Epithelial cell of esophagus (primary cell): ENCODE results near the gene UFSP1.
"Not testable (repeated sequence)": the region's sequence is repeated elsewhere in the genome, so short reads cannot be mapped to it uniquely, and the experiment has no call there.

ENCODE experiments used
- DNase-seq: peaks from one replicate; pipeline ENCODE4 v3.0.0; 2010; ENCODE audit warnings: low read depth
- H3K4me3 ChIP-seq: 2 replicates; pipeline ENCODE4 v1.5.1; 2011; ENCODE audit warnings: mild to moderate bottlenecking, low read length, control low read depth
- TF ChIP-seq, protein P1 (sequence below): IDR thresholded peaks from 2 replicates; pipeline ENCODE4 v1.5.1; 2011; ENCODE audit warnings: low read depth, mild to moderate bottlenecking, low read length, control low read depth, inconsistent platforms; ENCODE audit not compliant: insufficient read depth; ENCODE audit errors: missing control alignments

Gene UFSP1

DNA sequence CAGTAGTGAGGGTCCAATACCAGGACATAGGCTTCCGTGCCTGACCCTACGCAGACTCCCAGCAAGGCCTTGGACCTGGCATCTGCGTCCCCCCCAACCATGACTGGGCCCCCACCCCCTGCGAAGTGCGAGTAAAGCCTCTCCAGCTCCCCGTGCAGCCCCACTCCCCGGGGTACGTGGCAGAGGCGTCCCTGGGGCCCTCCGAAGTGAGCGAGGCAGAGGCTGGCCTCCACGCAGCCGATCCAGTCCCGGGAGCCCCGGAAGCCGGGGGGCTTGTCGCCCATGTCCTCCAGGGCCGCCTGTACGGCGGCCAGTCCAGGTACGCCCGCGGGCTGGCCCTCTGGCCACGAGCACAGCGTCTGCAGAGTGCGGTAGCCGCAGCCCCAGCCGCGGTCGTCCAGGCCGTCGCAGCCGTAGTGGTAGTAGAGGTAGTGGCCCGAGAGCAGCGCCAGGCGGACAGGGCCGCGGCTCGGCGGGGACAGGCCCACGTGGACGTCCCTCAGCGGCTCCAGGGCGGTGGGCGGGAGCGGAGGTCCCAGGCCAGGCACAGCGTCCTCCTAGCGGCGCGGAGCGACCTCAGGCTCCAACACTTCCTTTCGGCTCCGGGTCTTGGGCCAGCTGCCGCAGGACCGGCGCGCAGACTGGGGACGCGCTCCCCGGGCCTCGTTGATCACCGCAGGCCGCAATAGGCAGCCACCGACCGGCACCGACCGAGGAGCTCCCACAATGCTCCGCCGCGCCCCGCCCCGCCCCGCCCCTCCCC, at the start of gene UFSP1:
UFSP1 (minus strand) TSS at position 728 of the 763 bp plus-strand sequence; CDS start at position 284, 444 bp downstream.
- TF ChIP-seq, protein P1, sequence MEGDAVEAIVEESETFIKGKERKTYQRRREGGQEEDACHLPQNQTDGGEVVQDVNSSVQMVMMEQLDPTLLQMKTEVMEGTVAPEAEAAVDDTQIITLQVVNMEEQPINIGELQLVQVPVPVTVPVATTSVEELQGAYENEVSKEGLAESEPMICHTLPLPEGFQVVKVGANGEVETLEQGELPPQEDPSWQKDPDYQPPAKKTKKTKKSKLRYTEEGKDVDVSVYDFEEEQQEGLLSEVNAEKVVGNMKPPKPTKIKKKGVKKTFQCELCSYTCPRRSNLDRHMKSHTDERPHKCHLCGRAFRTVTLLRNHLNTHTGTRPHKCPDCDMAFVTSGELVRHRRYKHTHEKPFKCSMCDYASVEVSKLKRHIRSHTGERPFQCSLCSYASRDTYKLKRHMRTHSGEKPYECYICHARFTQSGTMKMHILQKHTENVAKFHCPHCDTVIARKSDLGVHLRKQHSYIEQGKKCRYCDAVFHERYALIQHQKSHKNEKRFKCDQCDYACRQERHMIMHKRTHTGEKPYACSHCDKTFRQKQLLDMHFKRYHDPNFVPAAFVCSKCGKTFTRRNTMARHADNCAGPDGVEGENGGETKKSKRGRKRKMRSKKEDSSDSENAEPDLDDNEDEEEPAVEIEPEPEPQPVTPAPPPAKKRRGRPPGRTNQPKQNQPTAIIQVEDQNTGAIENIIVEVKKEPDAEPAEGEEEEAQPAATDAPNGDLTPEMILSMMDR: no peak
- peak within 1 kb of the TSS; percentile 62 for H3K4me3 ChIP-seq
- no peak for DNase-seq

DNA sequence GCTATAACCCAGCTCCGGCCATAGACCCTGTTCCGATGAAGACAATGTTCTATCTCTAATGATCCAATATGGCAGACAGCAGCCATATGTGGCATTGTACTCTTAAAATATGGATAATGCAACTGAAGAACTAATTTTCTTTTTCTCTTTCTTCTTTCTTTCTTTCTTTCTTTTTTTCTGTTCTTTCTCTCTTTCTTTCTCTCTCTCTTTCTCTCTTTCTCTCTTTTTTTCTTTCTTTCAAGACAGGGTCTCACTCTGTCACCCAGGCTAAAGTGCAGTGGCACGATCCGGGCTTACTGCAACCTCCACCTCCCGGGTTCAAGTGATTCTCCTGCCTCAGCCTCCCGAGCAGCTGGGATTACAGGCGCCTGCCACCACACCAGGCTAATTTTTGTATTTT, 46.7 kb upstream of the UFSP1 start:
- not testable (repeated sequence) for DNase-seq, H3K4me3 ChIP-seq

DNA sequence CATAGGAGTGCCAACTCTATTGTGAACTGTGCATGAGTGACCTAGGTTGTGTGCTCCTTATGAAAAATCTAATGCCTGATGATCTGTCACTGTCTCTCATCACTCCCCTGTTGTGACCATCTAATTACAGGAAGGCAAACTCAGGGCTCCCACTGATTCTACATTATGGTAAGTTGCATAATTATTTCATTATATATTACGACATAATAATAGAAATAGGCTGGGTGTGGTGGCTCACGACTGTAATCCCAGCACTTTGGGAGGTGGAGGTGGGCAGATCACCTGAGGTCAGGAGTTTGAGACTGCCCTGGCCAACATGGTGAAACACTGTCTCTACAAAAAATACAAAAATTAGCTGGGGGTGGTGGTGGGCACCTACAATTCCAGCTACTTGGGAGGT, 45.9 kb upstream of the UFSP1 start:
- not testable (repeated sequence) for H3K4me3 ChIP-seq, DNase-seq

DNA sequence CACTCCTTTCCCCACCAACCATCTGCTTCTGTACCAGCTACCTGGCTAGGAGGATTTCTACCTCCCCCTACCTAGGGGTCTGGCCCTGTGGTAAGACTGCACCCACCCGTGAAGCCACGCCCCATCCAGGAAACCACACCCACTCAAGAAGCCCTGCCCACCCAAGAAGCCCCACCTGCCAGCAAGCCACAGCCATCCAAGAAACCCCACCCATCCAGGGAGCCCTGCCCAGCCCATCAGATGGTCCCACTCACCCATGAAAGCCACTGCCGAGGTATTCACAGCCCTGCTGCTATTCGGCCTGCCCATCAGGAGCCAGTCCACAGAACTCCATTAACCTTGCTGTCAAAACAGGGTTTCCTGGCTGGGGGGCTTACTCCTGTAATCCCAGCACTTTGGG, 44.2 kb upstream of the UFSP1 start:
- H3K4me3 ChIP-seq: no peak overlapping the region
- TF ChIP-seq, protein P1: no peak
- no peak for DNase-seq

DNA sequence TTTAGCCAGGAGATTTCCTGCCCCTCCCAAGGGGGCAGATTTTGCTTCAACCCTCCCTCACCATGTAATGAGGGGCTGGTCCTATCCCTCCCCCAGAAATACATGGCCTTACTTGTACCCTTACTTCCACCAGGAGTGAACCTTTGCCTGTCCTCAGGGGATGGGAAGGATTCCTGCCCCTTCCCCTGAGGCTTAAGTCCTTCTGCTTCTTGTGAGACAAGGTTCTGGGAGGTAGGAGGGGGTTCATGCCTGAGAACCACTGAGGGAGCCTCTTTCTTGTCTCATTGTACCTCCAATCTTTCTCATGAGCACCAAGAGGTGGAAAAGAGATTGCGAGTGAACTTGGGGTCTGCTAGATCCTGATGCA, 40.3 kb upstream of the UFSP1 start:
- no peak for DNase-seq
- H3K4me3 ChIP-seq: no peak overlapping the region
- TF ChIP-seq, protein P1: no peak

DNA sequence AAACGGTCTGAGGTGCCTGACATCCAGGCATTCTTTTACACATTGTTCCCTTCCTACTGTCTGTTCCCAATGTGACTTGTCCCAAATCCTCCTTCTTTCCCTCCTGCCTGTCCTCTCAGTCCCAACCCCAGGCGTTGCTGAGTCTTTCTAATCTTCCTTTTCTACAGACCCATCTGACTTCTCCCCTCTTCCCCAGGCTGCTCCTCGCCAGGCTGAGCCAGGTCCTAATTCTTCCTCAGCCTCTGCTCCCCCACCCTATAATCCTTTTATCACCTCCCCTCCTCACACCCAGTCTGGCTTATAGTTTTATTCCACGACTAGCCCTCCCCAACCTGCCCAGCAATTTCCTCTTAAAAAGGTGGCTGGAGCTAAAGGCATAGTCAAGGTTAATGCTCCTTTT, 34.1 kb upstream of the UFSP1 start:
- DNase-seq, H3K4me3 ChIP-seq: not testable (repeated sequence)

DNA sequence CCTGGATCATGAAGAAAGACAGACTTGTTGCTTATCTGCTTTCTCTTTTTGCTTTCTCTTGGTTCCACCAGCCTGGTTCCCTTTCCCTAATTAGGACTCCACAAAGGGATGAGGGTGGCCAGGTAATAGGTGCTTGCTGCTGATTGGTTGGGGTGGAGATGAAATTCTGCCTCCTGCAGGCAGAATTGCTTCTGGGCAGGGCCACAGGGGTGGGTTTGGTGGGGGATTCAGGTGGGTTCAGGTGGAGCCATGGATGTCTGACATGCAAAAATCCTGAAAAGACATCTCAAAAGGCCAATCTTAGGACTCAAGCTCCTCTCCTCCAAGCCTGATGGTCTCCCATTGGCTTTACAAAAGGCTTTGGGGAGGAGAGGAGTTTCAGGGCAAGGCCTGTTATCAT, 31.5 kb upstream of the UFSP1 start:
- TF ChIP-seq, protein P1: no peak
- no peak for DNase-seq
- H3K4me3 ChIP-seq: no peak overlapping the region

DNA sequence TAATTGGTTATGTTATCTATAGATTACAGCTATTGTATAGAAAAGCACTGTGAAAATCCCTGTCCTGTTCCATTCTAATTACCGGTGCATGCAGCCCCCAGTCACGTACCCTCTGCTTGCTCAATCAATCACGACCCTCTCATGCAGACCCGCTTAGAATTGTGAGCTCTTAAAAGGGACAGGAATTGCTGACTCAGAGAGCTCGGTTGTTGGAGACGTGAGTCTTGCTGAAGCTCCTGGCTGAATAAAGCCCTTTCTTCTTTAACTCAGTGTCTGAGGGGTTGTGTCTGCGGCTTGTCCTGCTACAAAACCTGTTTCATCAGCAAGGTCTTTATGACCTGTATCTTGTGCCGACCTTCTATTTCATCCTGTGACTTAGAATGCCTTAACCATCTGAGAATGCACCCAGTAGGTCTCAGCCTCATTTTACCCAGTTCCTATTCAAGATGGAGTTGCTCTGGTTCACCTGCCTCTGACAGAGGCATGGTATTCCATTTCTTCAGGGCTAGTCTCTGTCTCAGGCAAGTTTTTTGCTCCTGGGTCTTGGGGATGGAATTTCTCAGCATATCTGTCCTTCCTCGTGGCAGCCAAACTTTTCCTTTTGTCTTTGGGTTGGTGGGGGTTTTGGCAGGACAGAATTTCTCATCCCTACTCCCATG, 30.4 kb upstream of the UFSP1 start:
- DNase-seq: not testable (repeated sequence)

DNA sequence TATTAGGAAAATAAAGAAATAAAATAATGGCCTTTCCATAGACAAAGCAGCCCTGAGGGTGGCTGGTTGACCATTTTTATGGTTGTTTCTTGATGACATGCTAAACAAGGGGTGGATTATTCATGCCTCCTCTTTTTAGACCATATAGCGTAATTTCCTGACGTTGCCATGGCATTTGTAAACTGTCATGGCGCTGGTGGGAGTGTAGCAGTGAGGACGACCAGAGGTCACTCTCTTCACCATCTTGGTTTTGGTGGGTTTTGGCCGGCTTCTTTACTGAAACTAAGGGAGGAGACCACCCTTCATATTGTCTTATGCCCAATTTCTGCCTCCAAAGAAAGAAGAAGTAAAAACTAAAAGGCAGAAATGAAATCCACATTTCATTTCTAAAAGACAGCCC, 29.8 kb upstream of the UFSP1 start:
- H3K4me3 ChIP-seq: not testable (repeated sequence)

More for the DNA sequence above, 30.4 kb upstream of the UFSP1 start:
- not testable (repeated sequence) for H3K4me3 ChIP-seq

More for the DNA sequence above, 29.8 kb upstream of the UFSP1 start:
- DNase-seq: not testable (repeated sequence)
